ENCODE data around the gene GRPEL1.
A peak's percentile ranks its signal among the peaks of the same experiment; 100 is the strongest.

The GRPEL1 gene

GRCh38 chr4:7062816-7063215 lies 5.0 kb downstream of the GRPEL1 start:
- no peak for DNase-seq

GRCh38 chr4:7061815-7062214 lies 6.0 kb downstream of the GRPEL1 start:
- DNase-seq = no peak

- no peak for DNase-seq
Observed at GRCh38 chr4:7060346-7061150, 7.3 kb downstream of the GRPEL1 start.

GRCh38 chr4:7059662-7060061 lies 8.2 kb downstream of the GRPEL1 start:
- DNase-seq = no peak

DNA sequence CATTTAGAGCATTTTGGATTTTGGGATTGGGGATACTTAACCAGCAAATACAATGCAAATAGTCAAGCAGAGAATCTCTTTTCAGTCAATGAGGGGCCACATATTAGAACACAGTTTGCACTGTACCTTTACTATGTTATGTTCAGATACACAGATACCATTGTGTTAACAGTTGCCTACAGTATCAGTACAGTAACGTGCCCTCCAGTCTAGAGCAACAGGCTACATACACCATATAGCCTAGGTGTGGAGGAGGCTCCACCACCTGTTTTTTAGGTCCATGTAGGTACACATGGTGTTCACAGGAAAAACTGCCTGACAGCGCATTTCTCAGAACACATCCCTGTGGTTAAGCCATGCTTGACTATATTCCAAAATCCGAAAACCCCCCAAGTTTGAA lies 9.1 kb downstream of the GRPEL1 start:
- no peak for DNase-seq

- DNase-seq = no peak
Observed at GRCh38 chr4:7055990-7056325, 11.9 kb downstream of the GRPEL1 start.

- DNase-seq = no peak
Observed at GRCh38 chr4:7055111-7055989, 12.5 kb downstream of the GRPEL1 start.

GRCh38 chr4:7054106-7054880 lies 13.6 kb downstream of the GRPEL1 start:
- no peak for DNase-seq

- DNase-seq = peak; percentile 80
Observed at GRCh38 chr4:7052923-7053715, 14.7 kb downstream of the GRPEL1 start.

DNA sequence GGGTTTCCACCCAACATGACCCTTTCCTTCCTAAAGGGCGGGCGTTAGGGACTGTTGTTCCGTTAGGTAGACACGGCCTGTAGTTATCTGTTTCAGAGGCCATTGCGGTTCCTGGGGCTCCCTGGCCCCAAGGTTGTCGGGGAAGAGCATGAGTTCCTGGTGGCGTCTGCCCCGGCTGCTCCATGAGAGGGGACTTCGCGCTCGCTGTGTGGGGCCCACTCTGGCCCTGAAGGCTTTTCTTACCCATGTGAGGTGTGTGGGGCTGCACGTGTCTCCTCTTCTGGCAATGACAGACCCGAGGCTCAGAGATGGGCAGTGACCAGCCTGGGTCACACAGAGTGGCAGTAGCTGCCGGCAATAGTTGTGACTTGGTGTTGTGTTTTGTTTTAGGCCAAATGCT lies 15.6 kb downstream of the GRPEL1 start:
- DNase-seq = no peak

- no peak for DNase-seq
Observed at GRCh38 chr4:7051905-7052304, 16.0 kb downstream of the GRPEL1 start.

DNA sequence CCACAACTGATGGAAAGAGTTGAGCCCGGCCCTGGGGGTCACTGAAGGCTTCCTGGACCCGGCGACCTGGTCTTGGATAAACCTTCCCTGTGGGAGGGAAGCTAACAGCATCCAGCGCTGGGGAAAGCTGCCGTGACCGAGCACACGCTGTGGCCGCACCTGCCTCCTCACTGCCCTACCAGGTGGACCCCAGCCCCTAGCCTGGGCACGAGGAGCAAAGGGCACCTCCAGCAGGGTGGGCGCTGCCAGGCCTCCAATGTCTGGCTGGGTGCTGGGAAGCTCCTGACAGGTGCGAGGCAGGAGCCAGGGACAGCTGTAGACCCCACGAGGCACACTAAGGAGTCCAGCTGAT lies 16.7 kb downstream of the GRPEL1 start:
- DNase-seq = no peak

- no peak for DNase-seq
Observed at GRCh38 chr4:7050481-7051143, 17.3 kb downstream of the GRPEL1 start.

DNA sequence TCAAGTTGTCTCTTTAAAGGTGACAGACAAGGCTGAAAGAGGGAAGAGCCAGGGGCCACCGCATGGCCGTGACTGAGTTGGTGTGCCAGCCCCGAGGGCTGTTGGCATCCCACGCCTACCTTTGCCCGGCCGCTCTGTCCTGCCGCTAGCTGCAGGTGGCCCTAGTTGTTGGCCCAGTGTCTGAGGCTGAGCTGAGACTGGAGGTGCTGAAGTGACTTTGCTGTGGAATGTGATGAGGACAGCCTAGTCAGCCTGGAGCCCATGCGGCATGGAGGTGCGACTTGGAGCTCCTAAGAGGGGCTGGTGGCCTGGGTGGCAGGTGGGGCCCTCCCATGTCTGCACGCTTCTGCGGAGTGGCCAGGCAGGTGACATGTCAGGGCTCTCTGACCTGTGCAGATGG lies 18.1 kb downstream of the GRPEL1 start:
- DNase-seq = no peak

- no peak for DNase-seq
Observed at GRCh38 chr4:7049295-7049694, 18.6 kb downstream of the GRPEL1 start.

DNA sequence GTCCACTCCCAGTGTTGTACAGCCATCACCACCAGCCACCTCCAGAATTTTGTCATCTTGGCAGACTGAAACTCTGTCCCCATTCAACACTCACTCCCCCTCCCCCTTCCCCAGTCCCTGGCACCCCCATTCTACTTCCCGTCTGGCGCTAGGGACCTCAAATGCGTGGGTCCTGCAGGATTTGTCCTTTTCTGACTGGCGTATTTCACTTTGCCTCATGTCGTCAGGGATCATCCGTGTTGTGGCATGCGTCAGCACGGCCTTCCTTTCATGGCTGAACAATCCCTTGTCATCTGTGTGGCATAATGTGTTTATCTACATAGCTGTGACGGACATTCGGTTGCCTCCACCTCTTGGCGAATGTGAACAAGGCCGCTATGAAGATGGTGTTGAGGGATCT lies 19.2 kb downstream of the GRPEL1 start:
- no peak for DNase-seq

- no peak for DNase-seq
Observed at GRCh38 chr4:7046971-7047370, 20.9 kb downstream of the GRPEL1 start.

DNA sequence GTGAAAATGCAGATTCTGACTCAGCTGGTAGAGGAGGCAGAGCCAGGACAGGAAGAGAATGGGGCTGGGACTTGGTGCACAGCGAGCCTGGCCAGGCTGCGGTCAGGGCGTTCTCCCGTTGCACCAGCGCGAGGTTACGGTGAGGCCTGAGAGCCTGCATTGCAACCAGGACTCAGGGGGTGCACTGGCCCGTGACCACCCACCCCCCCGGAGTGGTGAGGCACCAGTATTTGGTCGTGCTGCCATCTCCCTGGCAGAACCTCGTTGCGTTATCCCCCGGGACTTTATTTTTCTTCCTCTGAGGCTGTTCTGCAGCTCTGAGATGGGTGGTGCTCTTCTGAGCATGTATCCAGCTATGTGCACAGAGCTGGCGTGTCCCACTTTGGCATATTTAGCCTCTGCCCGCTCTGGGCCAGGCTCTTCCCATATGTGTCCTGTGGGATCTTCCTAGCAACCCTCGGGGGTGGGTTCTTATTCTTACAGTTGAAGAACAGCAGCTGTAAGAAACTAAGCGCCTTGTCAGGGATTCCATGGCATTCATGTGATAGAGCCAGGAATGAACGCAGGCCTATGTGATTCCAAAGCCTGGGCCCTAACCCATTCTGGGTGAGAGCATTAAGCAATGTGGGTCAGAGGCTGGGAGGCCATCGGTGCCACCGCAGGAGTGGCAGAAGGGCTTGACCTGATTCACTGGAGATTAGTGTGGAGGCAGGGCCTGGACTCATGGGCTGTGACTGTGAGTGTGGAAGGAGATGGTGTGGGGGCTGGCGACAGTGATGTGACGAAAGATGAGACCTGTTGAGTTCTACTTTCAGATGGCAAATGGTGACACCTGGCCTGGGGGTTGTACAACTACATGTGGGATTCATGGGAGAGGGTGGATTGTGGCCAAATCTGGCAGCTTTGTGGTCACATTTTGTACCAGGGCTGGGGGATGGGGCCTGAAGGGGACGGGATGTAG lies 21.6 kb downstream of the GRPEL1 start:
- DNase-seq = no peak

DNA sequence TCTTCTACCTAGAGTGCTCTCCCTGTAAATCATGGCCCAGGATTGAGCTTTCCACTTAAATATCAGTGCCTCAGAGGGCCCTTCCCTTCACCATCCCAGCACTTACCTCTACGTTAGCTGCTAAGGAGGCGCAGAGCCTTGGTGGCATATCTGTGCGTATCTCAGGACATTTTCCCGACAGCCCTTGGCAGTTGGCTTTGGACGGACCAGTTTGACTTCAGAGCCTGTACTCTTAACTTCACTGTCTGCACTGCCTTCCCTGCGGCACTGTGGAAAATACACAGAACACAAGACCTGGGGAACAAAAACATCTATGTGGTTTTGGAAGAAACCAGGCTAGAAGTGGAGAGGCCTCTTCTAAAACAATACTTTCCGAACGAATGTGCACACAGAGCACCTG lies 22.3 kb downstream of the GRPEL1 start:
- no peak for DNase-seq

DNA sequence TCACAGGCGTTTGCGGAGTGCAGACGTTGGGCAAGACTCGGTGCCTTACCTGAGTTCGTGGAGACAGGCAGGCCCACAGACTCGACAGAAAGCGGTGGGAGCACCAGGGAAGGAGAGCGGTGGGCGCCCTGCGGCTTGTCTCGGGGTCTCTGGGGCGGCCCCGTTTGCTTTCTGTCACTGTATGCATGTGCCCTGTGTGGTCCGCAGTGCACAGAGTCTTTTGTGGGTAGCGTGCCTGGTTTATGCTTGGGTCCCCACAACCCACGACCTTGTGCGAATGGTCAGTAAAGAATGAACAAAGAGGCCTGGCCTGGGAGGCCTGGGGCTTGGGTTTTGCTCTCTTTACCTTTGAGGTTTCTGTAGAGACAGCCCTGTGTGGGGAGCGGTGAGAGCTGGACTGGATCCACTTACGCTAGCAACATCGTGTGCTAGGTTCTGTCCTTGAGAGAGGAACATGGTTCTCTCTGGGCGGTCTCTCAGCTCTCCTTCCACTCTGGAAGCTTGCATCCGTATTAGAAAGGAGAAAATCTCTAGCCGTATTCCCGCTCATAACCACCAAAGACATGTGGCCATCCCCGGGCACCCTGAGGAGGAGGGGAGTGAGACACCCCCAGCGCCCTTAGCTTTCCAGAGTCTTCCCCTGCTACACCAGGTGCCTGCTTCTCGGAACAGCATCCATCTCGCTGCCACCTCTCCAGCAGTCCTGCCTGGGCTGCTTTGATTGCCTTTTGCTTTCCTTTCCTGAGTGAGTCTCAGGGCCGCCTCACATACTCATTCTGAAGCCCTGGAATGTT lies 23.5 kb downstream of the GRPEL1 start:
- DNase-seq = no peak
